ENCODE results near the gene ANKRD12. TPM values are rescaled to one million over a fixed set of nuclear protein-coding genes. Genes with fewer than 3 reads are reported as not detected.

Gene ANKRD12
- total RNA-seq, 1 experiment from 2014 or later, result 31.6 TPM

- no peaks in the 10 kb centered on the region for H3K9me2 ChIP-seq (ENCODE audit: insufficient read depth)
- no peak overlapping the region for H3K4me2 ChIP-seq
- BruUV-seq (replicated peaks), result no TSS peak
- intact Hi-C loops (cut with micrococcal nuclease; ENCODE audit: unreplicated experiment), result no loop called here
- TF ChIP-seq EZH2 (IDR thresholded peaks at IDR 0.05; ENCODE audit: low read depth) (no peak), CTCF (conservative IDR thresholded peaks at IDR 0.05) (no peak)
- no peaks in the 10 kb centered on the region for H3K9me3 ChIP-seq (ENCODE audit: insufficient read depth, low read depth)
- no peaks in the 10 kb centered on the region for H3K36me3 ChIP-seq (ENCODE audit: low read depth)
- H4K20me1 ChIP-seq (ENCODE audit: insufficient read depth), result 0 out of 2 replicates have a peak, but pooled peaks cover under 1% of the 10 kb centered on the region
- H3K27me3 ChIP-seq (ENCODE audit: insufficient read depth, low read depth), result no peaks in the 10 kb centered on the region
- no peaks in the 10 kb centered on the region for H3F3A ChIP-seq (ENCODE audit: insufficient read depth, low read depth)
- no peaks in the 10 kb centered on the region for H3K4me1 ChIP-seq (replicated peaks; ENCODE audit: insufficient read depth)
- no peaks in the 10 kb centered on the region for H3K79me2 ChIP-seq (ENCODE audit: low read depth)
- no peak overlapping the region for H3K4me3 ChIP-seq
- CTCF ChIA-PET, result no interaction called here
- no peak overlapping the region for H2AFZ ChIP-seq
- POLR2A ChIA-PET (ENCODE audit: unreplicated experiment), result no interaction called here
- no peak for DNase-seq
- H3K27ac ChIP-seq, result no peak overlapping the region
These were observed 84.5 kb downstream of the ANKRD12 start for GRCh38 chr18:9221040-9221439.

DNA sequence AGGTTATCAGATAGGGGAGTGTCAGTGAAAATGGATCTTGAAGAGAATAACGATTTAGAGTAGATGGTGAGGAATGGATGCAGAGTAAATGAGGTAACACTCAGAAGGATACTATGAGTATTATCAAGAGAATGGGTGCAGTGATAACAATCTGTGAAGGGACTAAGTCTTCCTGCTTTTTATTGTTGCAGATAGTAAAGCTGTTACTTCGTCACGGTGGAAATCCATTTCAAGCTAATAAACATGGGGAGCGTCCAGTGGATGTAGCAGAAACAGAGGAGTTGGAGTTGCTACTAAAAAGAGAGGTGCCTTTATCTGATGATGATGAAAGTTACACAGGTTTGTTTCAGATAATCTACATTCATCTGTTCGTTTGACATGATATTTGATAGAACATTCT is 85.1 kb downstream of the ANKRD12 start:
- no TSS peak for BruUV-seq (replicated peaks)
- peaks cover 4% of the 10 kb centered on the region; the same call in 1 of the 2 replicates for H4K20me1 ChIP-seq (ENCODE audit: insufficient read depth)
- H3K79me2 ChIP-seq (ENCODE audit: low read depth), result no peaks in the 10 kb centered on the region
- intact Hi-C loops (cut with micrococcal nuclease; ENCODE audit: unreplicated experiment), result no loop called here
- DNase-seq, result no peak
- H3K27me3 ChIP-seq (ENCODE audit: insufficient read depth, low read depth), result no peaks in the 10 kb centered on the region
- no peaks in the 10 kb centered on the region for H3F3A ChIP-seq (ENCODE audit: insufficient read depth, low read depth)
- H2AFZ ChIP-seq, result no peak overlapping the region
- no peaks in the 10 kb centered on the region for H3K4me1 ChIP-seq (replicated peaks; ENCODE audit: insufficient read depth)
- no peaks in the 10 kb centered on the region for H3K9me3 ChIP-seq (ENCODE audit: insufficient read depth, low read depth)
- no peak for TF ChIP-seq EZH2 (IDR thresholded peaks at IDR 0.05; ENCODE audit: low read depth)
- TF ChIP-seq CTCF (conservative IDR thresholded peaks at IDR 0.05), result no peak
- H3K4me2 ChIP-seq, result no peak overlapping the region
- no peaks in the 10 kb centered on the region for H3K9me2 ChIP-seq (ENCODE audit: insufficient read depth)
- H3K36me3 ChIP-seq (ENCODE audit: low read depth), result no peaks in the 10 kb centered on the region
- H3K4me3 ChIP-seq, result no peak overlapping the region
- POLR2A ChIA-PET (ENCODE audit: unreplicated experiment), result interaction anchor here (0.7 kb wide), 1 partner anchor 81 kb away, joined by 4 read pairs; no protein-coding TSS in a partner anchor
- no peak overlapping the region for H3K27ac ChIP-seq
- CTCF ChIA-PET, result no interaction called here

DNA sequence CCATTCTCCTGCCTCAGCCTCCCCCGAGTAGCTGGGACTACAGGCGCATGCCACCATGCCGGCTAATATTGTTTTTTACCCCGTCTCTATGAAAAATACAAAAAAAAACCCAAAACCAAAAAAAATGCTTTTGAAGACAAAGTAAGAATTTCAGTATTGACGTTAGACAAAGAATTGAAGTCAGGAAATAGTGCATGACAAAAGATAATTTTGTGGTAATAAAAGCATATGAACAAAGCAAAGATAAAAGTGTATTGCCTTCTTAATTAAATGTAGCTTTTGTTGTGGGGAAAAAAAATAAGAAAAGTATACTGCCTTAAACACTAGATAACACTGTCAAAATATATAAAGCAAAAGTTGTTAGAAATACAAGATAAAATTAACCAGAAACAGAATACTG is 86.8 kb downstream of the ANKRD12 start:
- Histone ChIP-seq H4K20me1 (ENCODE audit: insufficient read depth) (peaks cover 4% of the 10 kb centered on the region; the same call in 1 of the 2 replicates), H3K9me3 (ENCODE audit: insufficient read depth, low read depth) (no peaks in the 10 kb centered on the region), H3K27ac (no peak overlapping the region), H3K27me3 (ENCODE audit: insufficient read depth, low read depth) (no peaks in the 10 kb centered on the region), H3K4me3 (no peak overlapping the region), H3K4me2 (no peak overlapping the region), H2AFZ (no peak overlapping the region), H3K36me3 (ENCODE audit: low read depth) (no peaks in the 10 kb centered on the region), H3K79me2 (ENCODE audit: low read depth) (no peaks in the 10 kb centered on the region), H3K9me2 (ENCODE audit: insufficient read depth) (no peaks in the 10 kb centered on the region), H3F3A (ENCODE audit: insufficient read depth, low read depth) (no peaks in the 10 kb centered on the region), H3K4me1 (replicated peaks; ENCODE audit: insufficient read depth) (no peaks in the 10 kb centered on the region)
- CTCF ChIA-PET, result no interaction called here
- TF ChIP-seq CTCF (conservative IDR thresholded peaks at IDR 0.05) (no peak), EZH2 (IDR thresholded peaks at IDR 0.05; ENCODE audit: low read depth) (no peak)
- no peak for DNase-seq
- no TSS peak for BruUV-seq (replicated peaks)
- intact Hi-C loops (cut with micrococcal nuclease; ENCODE audit: unreplicated experiment), result no loop called here
- POLR2A ChIA-PET (ENCODE audit: unreplicated experiment), result no interaction called here

Data from PC-9 (cell line).